Upper lobe of left lung (tissue), 4 donors: ENCODE results near the gene PIGB.

Experiments used
- CTCF ChIP-seq, 6 experiments: fragments of 450-650 bp in 4 of 6; fragments of 200-600 bp in 2 of 6; sonication (generic) in 2 of 6; IDR thresholded peaks; one replicate each; pipeline ENCODE4 v1.5.1; 2016 to 2019; ENCODE audit warnings: antibody characterized with exemption in 6 of 6
- POLR2A ChIP-seq, 4 donors: fragments of 450-650 bp; IDR thresholded peaks; one replicate each; pipeline ENCODE4 v1.5.1; 2016 to 2017; ENCODE audit warnings: antibody characterized with exemption in 4 of 4, mild to moderate bottlenecking in 2 of 4

DNA sequence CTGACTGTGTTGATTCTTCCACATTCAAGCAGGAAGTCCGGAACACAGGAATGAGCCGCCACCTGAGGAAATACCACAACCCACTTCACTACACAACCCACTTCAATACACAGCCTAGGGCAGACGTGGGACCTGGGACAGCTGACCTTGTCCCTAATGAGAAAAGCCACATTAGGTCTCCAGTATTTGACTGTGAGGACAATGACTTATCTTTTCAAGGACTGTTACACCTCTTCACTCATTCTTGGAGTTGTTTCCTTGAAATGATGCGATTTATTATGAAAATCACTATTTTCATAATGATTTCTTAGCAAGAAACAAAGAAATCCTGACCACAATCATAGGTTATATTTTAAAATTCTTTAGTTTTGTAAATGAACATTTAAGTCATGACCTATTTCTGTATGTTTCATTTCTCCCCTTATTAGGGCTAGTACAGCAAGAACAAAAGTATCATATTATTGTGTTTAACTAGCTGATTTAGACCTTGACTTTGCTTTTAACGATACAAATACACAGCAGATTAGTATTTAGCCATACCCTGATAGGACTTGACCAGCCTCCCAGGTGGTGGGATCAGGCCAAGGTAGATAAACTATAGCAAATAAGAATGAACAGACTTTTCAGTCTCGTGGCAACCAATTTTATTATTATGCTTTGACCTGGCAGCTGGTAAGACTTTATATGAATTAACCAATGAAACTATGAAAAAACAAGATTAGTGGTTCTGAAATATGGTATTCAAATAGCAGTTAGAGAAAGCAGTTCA lies 35.5 kb upstream of the PIGB start:
- TF ChIP-seq CTCF (IDR thresholded peaks at IDR 0.05) = no peak
- TF ChIP-seq POLR2A (IDR thresholded peaks at IDR 0.05) = peak in 1 of 4 donors; percentile 26
